Right renal pelvis (tissue), 4 donors: ENCODE data around the gene COL11A2. TPM values are rescaled to one million over a fixed set of nuclear protein-coding genes. Genes with fewer than 3 reads are reported as not detected.

Experiments used
- DNase-seq, 4 donors: peaks; one replicate each; pipeline ENCODE4 v3.0.0-alpha.2; 2013; ENCODE audit warnings: low read depth in 4 of 4, low spot score in 3 of 4, missing footprints in 1 of 4
- polyA plus RNA-seq, 4 donors: library from polyadenylated mRNA; unstranded; fragments of 120-200 nt; gene quantifications; one replicate each; pipeline ENCODE4 v1.2.1, GENCODE V29; 2013; ENCODE audit not compliant: insufficient read length in 4 of 4

Gene COL11A2
- polyA plus RNA-seq, 4 donors, result 4.7 to 5.6 (median 5.4) TPM

GRCh38 chr6:33193619-33194018, 1.4 kb upstream of the COL11A2 start:
- no peak for DNase-seq

GRCh38 chr6:33192671-33193602, 670 bp upstream of the COL11A2 start:
- no peak for DNase-seq

GRCh38 chr6:33191383-33192104, 723 bp downstream of the COL11A2 start:
- no peak for DNase-seq

- no peak for DNase-seq
Observed at GRCh38 chr6:33190504-33191107, 1.7 kb downstream of the COL11A2 start.

- DNase-seq, result no peak
Observed at GRCh38 chr6:33189625-33190448, 2.4 kb downstream of the COL11A2 start.

- no peak for DNase-seq
Observed at GRCh38 chr6:33189164-33189563, 3.1 kb downstream of the COL11A2 start.

- DNase-seq, result no peak
Observed at GRCh38 chr6:33187809-33188208, 4.5 kb downstream of the COL11A2 start.

- DNase-seq, result no peak
Observed at GRCh38 chr6:33185654-33186187, 6.5 kb downstream of the COL11A2 start.

GRCh38 chr6:33185190-33185589, 7.1 kb downstream of the COL11A2 start:
- no peak for DNase-seq

GRCh38 chr6:33183071-33183683, 9.1 kb downstream of the COL11A2 start:
- no peak for DNase-seq

- DNase-seq, result no peak
Observed at GRCh38 chr6:33181141-33181540, 11.1 kb downstream of the COL11A2 start.

- no peak for DNase-seq
Observed at GRCh38 chr6:33178755-33179475, 13.4 kb downstream of the COL11A2 start.

- no peak for DNase-seq
Observed at GRCh38 chr6:33177552-33178446, 14.5 kb downstream of the COL11A2 start.

GRCh38 chr6:33176906-33177305, 15.4 kb downstream of the COL11A2 start:
- no peak for DNase-seq

GRCh38 chr6:33175436-33176069, 16.7 kb downstream of the COL11A2 start:
- no peak for DNase-seq

- no peak for DNase-seq
Observed at GRCh38 chr6:33174784-33175183, 17.5 kb downstream of the COL11A2 start.

GRCh38 chr6:33173535-33174180, 18.6 kb downstream of the COL11A2 start:
- DNase-seq, result no peak
